Fibroblast of the aortic adventitia (primary cell): Measurements from ENCODE around the gene KRAS. TPM values are rescaled to one million over a fixed set of nuclear protein-coding genes. Genes with fewer than 3 reads are reported as not detected.
"Not testable (repeated sequence)": the region's sequence is repeated elsewhere in the genome, so short reads cannot be mapped to it uniquely, and the experiment has no call there.

ENCODE experiments used
- DNase-seq: peaks from one replicate; pipeline ENCODE4 v3.0.0-alpha.2; 2010; ENCODE audit warnings: low read depth
- H3K4me3 ChIP-seq: 2 replicates; pipeline ENCODE4 v1.5.1; 2011; ENCODE audit warnings: low read depth, mild to moderate bottlenecking, control low read depth, low read length, moderate library complexity
- CTCF ChIP-seq: IDR thresholded peaks from 2 replicates; pipeline ENCODE4 v1.5.1; 2011; ENCODE audit warnings: mild to moderate bottlenecking, low read length, control low read depth, inconsistent platforms; ENCODE audit not compliant: insufficient read depth
- total RNA-seq: library from RNA; depleted of rRNA; stranded (reverse); fragments of >200 nt; gene quantifications from 2 replicates; pipeline ENCODE4 v1.2.3, GENCODE V29; 2012; ENCODE audit warnings: low replicate concordance

Gene KRAS
- total RNA-seq = 9.2 and 18.6 TPM in 2 replicates

- no peak for TF ChIP-seq CTCF
- H3K4me3 ChIP-seq = peak within 1 kb of the TSS; percentile 95
- DNase-seq = peak; percentile 97
These were observed at the start of gene KRAS for GRCh38 chr12:25250744-25251730. Gene KRAS, minus strand, starts transcription at chr12:25250929.

- no peak for DNase-seq
- no peak for TF ChIP-seq CTCF
- H3K4me3 ChIP-seq = no peak overlapping the region
These were observed 45.7 kb upstream of the KRAS start for GRCh38 chr12:25296381-25296780.

- peak; percentile 25 for DNase-seq
These were observed 44.6 kb upstream of the KRAS start for GRCh38 chr12:25295361-25295760.

GRCh38 chr12:25293653-25294052, 42.9 kb upstream of the KRAS start:
- DNase-seq = no peak
- H3K4me3 ChIP-seq = no peak overlapping the region
- no peak for TF ChIP-seq CTCF

More at GRCh38 chr12:25295361-25295760, 44.6 kb upstream of the KRAS start:
- no peak for TF ChIP-seq CTCF
- H3K4me3 ChIP-seq = no peak overlapping the region

GRCh38 chr12:25292810-25293221, 42.1 kb upstream of the KRAS start:
- H3K4me3 ChIP-seq, DNase-seq: not testable (repeated sequence)

- no peak for TF ChIP-seq CTCF
- DNase-seq = no peak
- no peak overlapping the region for H3K4me3 ChIP-seq
These were observed 36.9 kb upstream of the KRAS start for GRCh38 chr12:25287610-25288009.

GRCh38 chr12:25286837-25287236, 36.1 kb upstream of the KRAS start:
- no peak for DNase-seq
- no peak for TF ChIP-seq CTCF
- no peak overlapping the region for H3K4me3 ChIP-seq
